ENCODE measurements around the gene CBFA2T3.
"Not testable (repeated sequence)": the region's sequence is repeated elsewhere in the genome, so short reads cannot be mapped to it uniquely, and the experiment has no call there.

The CBFA2T3 gene

GRCh38 chr16:88926374-88926990 lies 50.5 kb downstream of the CBFA2T3 start:
- H3K27me3 Mint-ChIP-seq = no peaks in the 10 kb centered on the region
- H3K4me1 Mint-ChIP-seq (ENCODE audit: low read depth) = peaks cover 3% of the 10 kb centered on the region
- H3K4me3 Mint-ChIP-seq = no peak overlapping the region
- no peaks in the 10 kb centered on the region for H3K9me3 Mint-ChIP-seq (ENCODE audit: low read depth)
- H3K36me3 Mint-ChIP-seq = no peaks in the 10 kb centered on the region
- H3K27ac Mint-ChIP-seq = no peak overlapping the region

GRCh38 chr16:88925540-88925887 lies 51.5 kb downstream of the CBFA2T3 start:
- Mint-ChIP-seq H3K36me3 (no peaks in the 10 kb centered on the region), H3K27me3 (no peaks in the 10 kb centered on the region), H3K4me1 (ENCODE audit: low read depth) (peaks cover 7% of the 10 kb centered on the region), H3K27ac (no peak overlapping the region), H3K4me3 (no peak overlapping the region), H3K9me3 (ENCODE audit: low read depth) (no peaks in the 10 kb centered on the region)

- Mint-ChIP-seq H3K4me1 (ENCODE audit: low read depth) (peaks cover 7% of the 10 kb centered on the region), H3K4me3 (no peak overlapping the region), H3K27ac (no peak overlapping the region), H3K36me3 (no peaks in the 10 kb centered on the region), H3K9me3 (ENCODE audit: low read depth) (no peaks in the 10 kb centered on the region), H3K27me3 (no peaks in the 10 kb centered on the region)
Observed at GRCh38 chr16:88924834-88925539, 52.0 kb downstream of the CBFA2T3 start.

- H3K4me3 Mint-ChIP-seq = no peak overlapping the region
- no peak overlapping the region for H3K27ac Mint-ChIP-seq
- no peaks in the 10 kb centered on the region for H3K36me3 Mint-ChIP-seq
Observed at GRCh38 chr16:88923926-88924833, 52.8 kb downstream of the CBFA2T3 start.

GRCh38 chr16:88923450-88923849 lies 53.6 kb downstream of the CBFA2T3 start:
- H3K27me3 Mint-ChIP-seq = no peaks in the 10 kb centered on the region
- peaks cover 7% of the 10 kb centered on the region for H3K4me1 Mint-ChIP-seq (ENCODE audit: low read depth)
- H3K9me3 Mint-ChIP-seq (ENCODE audit: low read depth) = no peaks in the 10 kb centered on the region
- H3K36me3 Mint-ChIP-seq = no peaks in the 10 kb centered on the region
- H3K27ac Mint-ChIP-seq = no peak overlapping the region
- no peak overlapping the region for H3K4me3 Mint-ChIP-seq

More at GRCh38 chr16:88923926-88924833, 52.8 kb downstream of the CBFA2T3 start:
- no peaks in the 10 kb centered on the region for H3K27me3 Mint-ChIP-seq
- peaks cover 7% of the 10 kb centered on the region for H3K4me1 Mint-ChIP-seq (ENCODE audit: low read depth)
- no peaks in the 10 kb centered on the region for H3K9me3 Mint-ChIP-seq (ENCODE audit: low read depth)

GRCh38 chr16:88922826-88923410 lies 54.1 kb downstream of the CBFA2T3 start:
- Mint-ChIP-seq H3K4me1 (ENCODE audit: low read depth) (peaks cover 7% of the 10 kb centered on the region), H3K27ac (no peak overlapping the region), H3K27me3 (no peaks in the 10 kb centered on the region), H3K36me3 (no peaks in the 10 kb centered on the region), H3K9me3 (ENCODE audit: low read depth) (no peaks in the 10 kb centered on the region), H3K4me3 (no peak overlapping the region)

GRCh38 chr16:88922114-88922825 lies 54.7 kb downstream of the CBFA2T3 start:
- H3K27me3 Mint-ChIP-seq = no peaks in the 10 kb centered on the region
- H3K9me3 Mint-ChIP-seq (ENCODE audit: low read depth) = no peaks in the 10 kb centered on the region
- H3K27ac Mint-ChIP-seq = no peak overlapping the region
- H3K36me3 Mint-ChIP-seq = no peaks in the 10 kb centered on the region
- H3K4me3 Mint-ChIP-seq = no peak overlapping the region
- H3K4me1 Mint-ChIP-seq (ENCODE audit: low read depth) = peaks cover 7% of the 10 kb centered on the region

GRCh38 chr16:88921591-88921990 lies 55.4 kb downstream of the CBFA2T3 start:
- Mint-ChIP-seq H3K27me3 (no peaks in the 10 kb centered on the region), H3K4me1 (ENCODE audit: low read depth) (peaks cover 7% of the 10 kb centered on the region), H3K9me3 (ENCODE audit: low read depth) (no peaks in the 10 kb centered on the region), H3K4me3 (no peak overlapping the region), H3K36me3 (no peaks in the 10 kb centered on the region), H3K27ac (no peak overlapping the region)

GRCh38 chr16:88920618-88921590 lies 56.1 kb downstream of the CBFA2T3 start:
- H3K27me3 Mint-ChIP-seq = peaks cover 2% of the 10 kb centered on the region
- no peaks in the 10 kb centered on the region for H3K36me3 Mint-ChIP-seq
- H3K4me1 Mint-ChIP-seq (ENCODE audit: low read depth) = peaks cover 7% of the 10 kb centered on the region
- no peak overlapping the region for H3K27ac Mint-ChIP-seq
- H3K9me3 Mint-ChIP-seq (ENCODE audit: low read depth) = no peaks in the 10 kb centered on the region
- peak overlapping the region; percentile 63 for H3K4me3 Mint-ChIP-seq

GRCh38 chr16:88919936-88920335 lies 57.1 kb downstream of the CBFA2T3 start:
- Mint-ChIP-seq H3K36me3 (no peaks in the 10 kb centered on the region), H3K27me3 (peaks cover 2% of the 10 kb centered on the region), H3K4me1 (ENCODE audit: low read depth) (peaks cover 7% of the 10 kb centered on the region), H3K27ac (no peak overlapping the region), H3K4me3 (no peak overlapping the region), H3K9me3 (ENCODE audit: low read depth) (no peaks in the 10 kb centered on the region)

- not testable (repeated sequence) for H3K4me3 Mint-ChIP-seq; H3K36me3 Mint-ChIP-seq; H3K27me3 Mint-ChIP-seq; H3K27ac Mint-ChIP-seq; H3K9me3 Mint-ChIP-seq (ENCODE audit: low read depth); H3K4me1 Mint-ChIP-seq (ENCODE audit: low read depth)
Observed at GRCh38 chr16:88918896-88919295, 58.1 kb downstream of the CBFA2T3 start.

- H3K36me3 Mint-ChIP-seq = no peaks in the 10 kb centered on the region
- H3K27me3 Mint-ChIP-seq = peaks cover 2% of the 10 kb centered on the region
- no peaks in the 10 kb centered on the region for H3K9me3 Mint-ChIP-seq (ENCODE audit: low read depth)
- peaks cover 7% of the 10 kb centered on the region for H3K4me1 Mint-ChIP-seq (ENCODE audit: low read depth)
- H3K27ac Mint-ChIP-seq = no peak overlapping the region
- no peak overlapping the region for H3K4me3 Mint-ChIP-seq
Observed at GRCh38 chr16:88917915-88918627, 58.9 kb downstream of the CBFA2T3 start.
